Measurements from ENCODE around the gene C1R.
"Not testable (repeated sequence)": the region's sequence is repeated elsewhere in the genome, so short reads cannot be mapped to it uniquely, and the experiment has no call there.

The C1R gene

GRCh38 chr12:7120166-7120565, 27.9 kb upstream of the C1R start:
- no peak for DNase-seq (ENCODE audit: low read depth)

- DNase-seq (ENCODE audit: low read depth): no peak
Observed at GRCh38 chr12:7118881-7119280, 26.6 kb upstream of the C1R start.

- no peak for DNase-seq (ENCODE audit: low read depth)
Observed at GRCh38 chr12:7117670-7118069, 25.4 kb upstream of the C1R start.

- DNase-seq (ENCODE audit: low read depth): no peak
Observed at GRCh38 chr12:7116916-7117315, 24.7 kb upstream of the C1R start.

GRCh38 chr12:7116196-7116595, 24.0 kb upstream of the C1R start:
- DNase-seq (ENCODE audit: low read depth): no peak

- no peak for DNase-seq (ENCODE audit: low read depth)
Observed at GRCh38 chr12:7114851-7115250, 22.6 kb upstream of the C1R start.

- DNase-seq (ENCODE audit: low read depth): no peak
Observed at GRCh38 chr12:7114008-7114407, 21.8 kb upstream of the C1R start.

GRCh38 chr12:7113389-7113871, 21.2 kb upstream of the C1R start:
- no peak for DNase-seq (ENCODE audit: low read depth)

GRCh38 chr12:7112041-7112440, 19.8 kb upstream of the C1R start:
- DNase-seq (ENCODE audit: low read depth): no peak

- DNase-seq (ENCODE audit: low read depth): no peak
Observed at GRCh38 chr12:7110661-7111060, 18.4 kb upstream of the C1R start.

- DNase-seq (ENCODE audit: low read depth): no peak
Observed at GRCh38 chr12:7109572-7109920, 17.3 kb upstream of the C1R start.

- DNase-seq (ENCODE audit: low read depth): peak; percentile 68
Observed at GRCh38 chr12:7108796-7109571, 16.7 kb upstream of the C1R start, which contains the start of gene C1RL. Gene C1RL, minus strand, starts transcription at chr12:7109214. Its CDS starts 34 bp downstream, at chr12:7109180.

- DNase-seq (ENCODE audit: low read depth): no peak
Observed at GRCh38 chr12:7108003-7108795, 16.0 kb upstream of the C1R start.

GRCh38 chr12:7107636-7108002, 15.4 kb upstream of the C1R start:
- DNase-seq (ENCODE audit: low read depth): no peak

- DNase-seq (ENCODE audit: low read depth): not testable (repeated sequence)
Observed at GRCh38 chr12:7107181-7107580, 14.9 kb upstream of the C1R start.

GRCh38 chr12:7106082-7106481, 13.8 kb upstream of the C1R start:
- DNase-seq (ENCODE audit: low read depth): no peak

GRCh38 chr12:7103837-7104584, 11.8 kb upstream of the C1R start:
- no peak for DNase-seq (ENCODE audit: low read depth)

- no peak for DNase-seq (ENCODE audit: low read depth)
Observed at GRCh38 chr12:7102582-7102981, 10.3 kb upstream of the C1R start.

- DNase-seq (ENCODE audit: low read depth): no peak
Observed at GRCh38 chr12:7101694-7102131, 9.5 kb upstream of the C1R start.

GRCh38 chr12:7101047-7101693, 8.9 kb upstream of the C1R start:
- DNase-seq (ENCODE audit: low read depth): no peak

- DNase-seq (ENCODE audit: low read depth): no peak
Observed at GRCh38 chr12:7100239-7100638, 8.0 kb upstream of the C1R start.
